ENCODE results near the gene AGPS. TPM values are rescaled to one million over a fixed set of nuclear protein-coding genes. Genes with fewer than 3 reads are reported as not detected.
"Not testable (repeated sequence)": the region's sequence is repeated elsewhere in the genome, so short reads cannot be mapped to it uniquely, and the experiment has no call there.

The AGPS gene
- total and polyA plus RNA-seq, 11 donors = 4.2 to 36.6 (median 25.6) TPM

DNA sequence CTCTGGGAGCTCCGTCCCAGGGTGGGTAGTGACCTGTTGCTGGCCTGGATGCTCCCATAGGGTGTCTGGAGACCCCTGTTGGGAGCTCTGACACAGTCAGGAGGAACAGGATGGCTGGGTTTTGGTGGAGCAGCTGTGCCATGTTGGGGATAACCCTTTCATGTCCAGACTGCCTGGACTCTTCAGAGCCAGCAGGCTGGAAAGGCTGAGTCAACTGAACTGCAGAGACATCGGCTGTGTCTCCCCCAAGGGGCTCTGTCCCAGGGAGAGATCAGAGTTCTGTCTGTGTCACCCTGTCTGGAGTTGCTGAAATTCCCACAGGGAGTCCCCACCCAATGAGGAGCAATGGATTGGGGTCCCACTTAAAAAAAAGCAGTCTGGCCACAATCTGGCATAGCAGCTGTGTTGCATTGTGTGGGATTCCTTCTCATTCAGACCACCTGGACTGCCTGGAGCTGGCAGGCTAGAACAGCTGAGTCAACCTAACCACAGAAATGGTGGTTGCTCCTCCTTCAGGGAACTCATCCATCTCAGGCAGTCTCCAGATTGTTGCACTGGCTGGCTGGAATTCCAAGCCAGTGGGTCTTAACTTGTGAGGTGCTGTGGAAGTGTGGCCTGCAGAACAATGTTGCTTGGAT, 37.2 kb downstream of the AGPS start:
- TF ChIP-seq, protein P1, sequence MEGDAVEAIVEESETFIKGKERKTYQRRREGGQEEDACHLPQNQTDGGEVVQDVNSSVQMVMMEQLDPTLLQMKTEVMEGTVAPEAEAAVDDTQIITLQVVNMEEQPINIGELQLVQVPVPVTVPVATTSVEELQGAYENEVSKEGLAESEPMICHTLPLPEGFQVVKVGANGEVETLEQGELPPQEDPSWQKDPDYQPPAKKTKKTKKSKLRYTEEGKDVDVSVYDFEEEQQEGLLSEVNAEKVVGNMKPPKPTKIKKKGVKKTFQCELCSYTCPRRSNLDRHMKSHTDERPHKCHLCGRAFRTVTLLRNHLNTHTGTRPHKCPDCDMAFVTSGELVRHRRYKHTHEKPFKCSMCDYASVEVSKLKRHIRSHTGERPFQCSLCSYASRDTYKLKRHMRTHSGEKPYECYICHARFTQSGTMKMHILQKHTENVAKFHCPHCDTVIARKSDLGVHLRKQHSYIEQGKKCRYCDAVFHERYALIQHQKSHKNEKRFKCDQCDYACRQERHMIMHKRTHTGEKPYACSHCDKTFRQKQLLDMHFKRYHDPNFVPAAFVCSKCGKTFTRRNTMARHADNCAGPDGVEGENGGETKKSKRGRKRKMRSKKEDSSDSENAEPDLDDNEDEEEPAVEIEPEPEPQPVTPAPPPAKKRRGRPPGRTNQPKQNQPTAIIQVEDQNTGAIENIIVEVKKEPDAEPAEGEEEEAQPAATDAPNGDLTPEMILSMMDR (IDR thresholded peaks at IDR 0.05) = no peak
- TF ChIP-seq POLR2A (IDR thresholded peaks at IDR 0.05) = no peak
- Histone ChIP-seq H3K36me3 (peaks cover 0 to 18% (median 0%) of the 10 kb centered on the region in 9 donors), H3K4me3 (no peak overlapping the region), H3K27ac (no peak overlapping the region), H3K9me3 (peaks cover 0 to 77% (median 43%) of the 10 kb centered on the region in 12 donors), H3K27me3 (no peaks in the 10 kb centered on the region), H3K4me1 (peaks cover 0 to 8% (median 0%) of the 10 kb centered on the region in 12 donors)
- no peak for DNase-seq
- WGBS, 4 donors = 90 to 100% (median 93%) methylated on average over 1 to 2 of the region's 2 CpGs
- peak in 2 of 4 donors; percentile 59 to 65 for ATAC-seq
- intact Hi-C loops (cut with DNase I) = no loop called here

GRCh38 chr2:177430411-177430810, 37.8 kb downstream of the AGPS start:
- Histone ChIP-seq H3K9me3 (peaks cover 0 to 77% (median 43%) of the 10 kb centered on the region in 12 donors), H3K27ac (no peak overlapping the region), H3K4me1 (peaks cover 0 to 8% (median 0%) of the 10 kb centered on the region in 12 donors), H3K36me3 (peaks cover 0 to 18% (median 0%) of the 10 kb centered on the region in 9 donors), H3K4me3 (no peak overlapping the region), H3K27me3 (no peaks in the 10 kb centered on the region)
- intact Hi-C loops (cut with DNase I) = no loop called here
- 65 to 94% (median 75%) methylated on average over 2 to 4 of the region's 4 CpGs for WGBS, 4 donors
- DNase-seq (no peak), ATAC-seq (peak in 1 of 4 donors; percentile 12)
- TF ChIP-seq, protein P1 (IDR thresholded peaks at IDR 0.05) = no peak
- no peak for TF ChIP-seq POLR2A (IDR thresholded peaks at IDR 0.05)

DNA sequence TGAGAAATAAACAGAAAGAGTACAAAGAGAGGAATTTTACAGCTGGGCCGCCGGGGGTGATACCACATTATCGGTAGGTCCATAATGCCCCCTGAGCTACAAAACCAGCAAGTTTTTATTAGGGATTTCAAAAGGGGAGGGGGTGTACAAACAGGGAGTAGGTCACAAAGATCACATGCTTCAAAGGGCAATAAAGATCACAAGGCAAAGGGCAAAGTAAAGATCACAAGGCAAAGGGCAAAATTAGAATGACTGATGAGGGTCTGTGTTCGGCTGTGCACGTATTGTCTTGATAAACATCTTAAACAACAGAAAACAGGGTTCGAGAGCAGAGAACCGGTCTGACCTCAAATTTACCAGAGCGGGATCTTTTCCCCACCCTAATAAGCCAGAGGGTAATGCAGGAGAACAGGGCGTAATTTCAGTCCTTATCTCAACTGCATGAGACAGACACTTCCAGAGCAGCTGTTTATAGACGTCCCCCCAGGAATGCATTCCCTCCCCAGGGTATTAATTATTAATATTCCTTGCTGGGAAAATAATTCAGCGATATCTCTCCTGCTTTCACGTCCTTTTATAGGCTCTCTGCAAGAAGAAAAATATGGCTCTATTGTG, 38.6 kb downstream of the AGPS start:
- ATAC-seq; H3K4me1 ChIP-seq; H3K4me3 ChIP-seq; H3K27ac ChIP-seq; H3K27me3 ChIP-seq; intact Hi-C loops (cut with DNase I); DNase-seq: not testable (repeated sequence)
- peaks cover 0 to 18% (median 0%) of the 10 kb centered on the region in 9 donors for H3K36me3 ChIP-seq
- H3K9me3 ChIP-seq = peaks cover 0 to 77% (median 43%) of the 10 kb centered on the region in 12 donors
- 85 to 95% (median 93%) methylated on average over 12 of the region's 12 CpGs for WGBS, 4 donors

DNA sequence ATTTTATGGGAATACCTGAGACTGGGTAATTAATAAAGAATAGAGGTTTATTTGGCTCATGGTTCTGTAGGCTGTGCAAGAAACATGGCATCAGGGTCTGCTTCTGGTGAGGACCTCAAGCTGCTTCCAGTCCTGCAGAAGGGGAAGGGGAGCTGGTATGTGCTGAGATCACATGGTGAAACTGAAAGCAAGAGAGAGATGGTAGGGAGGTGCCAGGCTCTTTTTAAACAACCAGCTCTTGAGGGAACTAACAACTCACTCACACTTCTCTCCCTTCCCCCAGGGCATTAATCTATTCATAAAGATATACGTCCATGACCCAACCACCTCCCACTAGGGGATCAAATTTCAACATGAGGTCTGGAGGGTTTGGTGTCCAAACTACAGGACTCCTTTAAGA, 40.1 kb downstream of the AGPS start:
- Histone ChIP-seq H3K4me3 (no peak overlapping the region), H3K27ac (no peak overlapping the region), H3K4me1 (peaks cover 0 to 8% (median 0%) of the 10 kb centered on the region in 12 donors), H3K27me3 (no peaks in the 10 kb centered on the region), H3K36me3 (peaks cover 0 to 19% (median 7%) of the 10 kb centered on the region in 9 donors), H3K9me3 (peaks cover 0 to 63% (median 35%) of the 10 kb centered on the region in 12 donors)
- TF ChIP-seq, protein P1 (IDR thresholded peaks at IDR 0.05) = no peak
- no peak for TF ChIP-seq POLR2A (IDR thresholded peaks at IDR 0.05)
- ATAC-seq = no peak
- DNase-seq = no peak
- intact Hi-C loops (cut with DNase I) = no loop called here
- WGBS, 4 donors = 41 to 94% (median 88%) methylated on average over 1 of the region's 1 CpG

Data from heart left ventricle (tissue), 16 donors.